Bronchial smooth muscle cell (primary cell): ENCODE measurements around the gene SSX2IP. TPM values are rescaled to one million over a fixed set of nuclear protein-coding genes. Genes with fewer than 3 reads are reported as not detected.

Experiments
- total RNA-seq: library from RNA; depleted of rRNA; stranded (reverse); fragments of >200 nt; gene quantifications from 2 replicates; pipeline ENCODE4 v1.2.1, GENCODE V29; 2014

The SSX2IP gene
- total RNA-seq, result 14.0 and 76.9 TPM in 2 replicates

GRCh38 chr1:84690397-84691121 is at the start of gene SSX2IP:
SSX2IP (minus strand) TSS chr1:84690461; CDS start chr1:84671219, 19,242 bp downstream.

Other genes starting within 250 kb of the SSX2IP start
- gene RPF1, start 211.2 kb downstream of the SSX2IP start, total RNA-seq, result 16.9 and 25.7 TPM in 2 replicates
- 0.77 and 2.8 TPM in 2 replicates for gene SPATA1, start 184.1 kb downstream of the SSX2IP start, total RNA-seq
- 6.3 and 13.1 TPM in 2 replicates for gene GNG5, start 183.9 kb downstream of the SSX2IP start, total RNA-seq
- gene CTBS, start 116.0 kb downstream of the SSX2IP start, total RNA-seq, result 6.6 and 9.2 TPM in 2 replicates
- gene LPAR3, start 202.7 kb upstream of the SSX2IP start, total RNA-seq, result 16.5 and 21.6 TPM in 2 replicates